Measurements from ENCODE around the gene CCDC28B. TPM values are rescaled to one million over a fixed set of nuclear protein-coding genes. Genes with fewer than 3 reads are reported as not detected.

CCDC28B gene
- total and polyA plus RNA-seq, 2 of the 13 experiments (the other 11 are each of a cell fraction or from before 2014, with no cell fraction given) = 2.6 to 3.5 TPM

DNA sequence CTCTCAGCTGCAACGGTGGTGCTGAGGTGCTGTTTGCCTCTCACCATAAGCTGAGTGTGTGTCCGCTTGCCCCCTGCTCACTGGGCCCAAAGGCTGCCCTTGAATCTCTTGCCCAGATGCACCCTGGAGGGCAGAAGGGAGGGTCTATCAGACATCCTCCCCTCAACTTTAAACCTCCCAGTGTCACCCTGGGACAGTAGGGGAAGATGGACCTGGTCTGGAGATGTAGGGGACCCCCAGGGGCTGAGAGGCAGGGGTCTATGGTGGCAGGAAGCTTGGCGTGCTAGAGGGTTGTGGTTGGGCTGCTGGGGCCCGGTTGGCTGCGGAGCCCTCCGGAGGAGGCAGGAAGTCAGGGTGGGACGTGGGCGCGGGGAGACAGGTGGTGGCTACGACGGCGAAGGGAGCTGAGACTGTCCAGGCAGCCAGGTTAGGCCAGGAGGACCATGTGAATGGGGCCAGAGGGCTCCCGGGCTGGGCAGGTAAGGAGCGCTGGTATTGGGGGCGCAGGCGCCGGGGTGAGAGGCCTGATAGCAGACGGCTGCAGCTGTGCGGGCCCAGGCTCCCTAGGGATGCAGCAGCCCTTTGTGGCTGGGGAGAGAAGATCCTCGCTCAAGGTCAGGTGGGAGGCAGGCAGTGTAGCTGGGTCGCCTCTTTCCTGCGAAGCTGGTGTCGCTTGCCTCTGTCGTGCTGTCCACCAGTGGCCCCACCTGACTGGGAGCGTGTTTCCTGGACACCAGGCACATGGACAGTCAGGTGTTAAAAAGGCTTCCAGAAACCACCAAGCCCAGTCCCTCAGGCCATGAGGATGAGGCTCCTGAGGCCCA lies 50.7 kb downstream of the CCDC28B start, which contains the start of gene LCK (continued):
- TF ChIP-seq, protein P1, sequence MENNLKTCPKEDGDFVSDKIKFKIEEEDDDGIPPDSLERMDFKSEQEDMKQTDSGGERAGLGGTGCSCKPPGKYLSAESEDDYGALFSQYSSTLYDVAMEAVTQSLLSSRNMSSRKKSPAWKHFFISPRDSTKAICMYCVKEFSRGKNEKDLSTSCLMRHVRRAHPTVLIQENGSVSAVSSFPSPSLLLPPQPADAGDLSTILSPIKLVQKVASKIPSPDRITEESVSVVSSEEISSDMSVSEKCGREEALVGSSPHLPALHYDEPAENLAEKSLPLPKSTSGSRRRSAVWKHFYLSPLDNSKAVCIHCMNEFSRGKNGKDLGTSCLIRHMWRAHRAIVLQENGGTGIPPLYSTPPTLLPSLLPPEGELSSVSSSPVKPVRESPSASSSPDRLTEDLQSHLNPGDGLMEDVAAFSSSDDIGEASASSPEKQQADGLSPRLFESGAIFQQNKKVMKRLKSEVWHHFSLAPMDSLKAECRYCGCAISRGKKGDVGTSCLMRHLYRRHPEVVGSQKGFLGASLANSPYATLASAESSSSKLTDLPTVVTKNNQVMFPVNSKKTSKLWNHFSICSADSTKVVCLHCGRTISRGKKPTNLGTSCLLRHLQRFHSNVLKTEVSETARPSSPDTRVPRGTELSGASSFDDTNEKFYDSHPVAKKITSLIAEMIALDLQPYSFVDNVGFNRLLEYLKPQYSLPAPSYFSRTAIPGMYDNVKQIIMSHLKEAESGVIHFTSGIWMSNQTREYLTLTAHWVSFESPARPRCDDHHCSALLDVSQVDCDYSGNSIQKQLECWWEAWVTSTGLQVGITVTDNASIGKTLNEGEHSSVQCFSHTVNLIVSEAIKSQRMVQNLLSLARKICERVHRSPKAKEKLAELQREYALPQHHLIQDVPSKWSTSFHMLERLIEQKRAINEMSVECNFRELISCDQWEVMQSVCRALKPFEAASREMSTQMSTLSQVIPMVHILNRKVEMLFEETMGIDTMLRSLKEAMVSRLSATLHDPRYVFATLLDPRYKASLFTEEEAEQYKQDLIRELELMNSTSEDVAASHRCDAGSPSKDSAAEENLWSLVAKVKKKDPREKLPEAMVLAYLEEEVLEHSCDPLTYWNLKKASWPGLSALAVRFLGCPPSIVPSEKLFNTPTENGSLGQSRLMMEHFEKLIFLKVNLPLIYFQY (CRISPR knock-in tag; IDR thresholded peaks at IDR 0.05; ENCODE audit: borderline replicate concordance) = no peak
- TF ChIP-seq, protein P2, sequence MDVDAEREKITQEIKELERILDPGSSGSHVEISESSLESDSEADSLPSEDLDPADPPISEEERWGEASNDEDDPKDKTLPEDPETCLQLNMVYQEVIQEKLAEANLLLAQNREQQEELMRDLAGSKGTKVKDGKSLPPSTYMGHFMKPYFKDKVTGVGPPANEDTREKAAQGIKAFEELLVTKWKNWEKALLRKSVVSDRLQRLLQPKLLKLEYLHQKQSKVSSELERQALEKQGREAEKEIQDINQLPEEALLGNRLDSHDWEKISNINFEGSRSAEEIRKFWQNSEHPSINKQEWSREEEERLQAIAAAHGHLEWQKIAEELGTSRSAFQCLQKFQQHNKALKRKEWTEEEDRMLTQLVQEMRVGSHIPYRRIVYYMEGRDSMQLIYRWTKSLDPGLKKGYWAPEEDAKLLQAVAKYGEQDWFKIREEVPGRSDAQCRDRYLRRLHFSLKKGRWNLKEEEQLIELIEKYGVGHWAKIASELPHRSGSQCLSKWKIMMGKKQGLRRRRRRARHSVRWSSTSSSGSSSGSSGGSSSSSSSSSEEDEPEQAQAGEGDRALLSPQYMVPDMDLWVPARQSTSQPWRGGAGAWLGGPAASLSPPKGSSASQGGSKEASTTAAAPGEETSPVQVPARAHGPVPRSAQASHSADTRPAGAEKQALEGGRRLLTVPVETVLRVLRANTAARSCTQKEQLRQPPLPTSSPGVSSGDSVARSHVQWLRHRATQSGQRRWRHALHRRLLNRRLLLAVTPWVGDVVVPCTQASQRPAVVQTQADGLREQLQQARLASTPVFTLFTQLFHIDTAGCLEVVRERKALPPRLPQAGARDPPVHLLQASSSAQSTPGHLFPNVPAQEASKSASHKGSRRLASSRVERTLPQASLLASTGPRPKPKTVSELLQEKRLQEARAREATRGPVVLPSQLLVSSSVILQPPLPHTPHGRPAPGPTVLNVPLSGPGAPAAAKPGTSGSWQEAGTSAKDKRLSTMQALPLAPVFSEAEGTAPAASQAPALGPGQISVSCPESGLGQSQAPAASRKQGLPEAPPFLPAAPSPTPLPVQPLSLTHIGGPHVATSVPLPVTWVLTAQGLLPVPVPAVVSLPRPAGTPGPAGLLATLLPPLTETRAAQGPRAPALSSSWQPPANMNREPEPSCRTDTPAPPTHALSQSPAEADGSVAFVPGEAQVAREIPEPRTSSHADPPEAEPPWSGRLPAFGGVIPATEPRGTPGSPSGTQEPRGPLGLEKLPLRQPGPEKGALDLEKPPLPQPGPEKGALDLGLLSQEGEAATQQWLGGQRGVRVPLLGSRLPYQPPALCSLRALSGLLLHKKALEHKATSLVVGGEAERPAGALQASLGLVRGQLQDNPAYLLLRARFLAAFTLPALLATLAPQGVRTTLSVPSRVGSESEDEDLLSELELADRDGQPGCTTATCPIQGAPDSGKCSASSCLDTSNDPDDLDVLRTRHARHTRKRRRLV (CRISPR knock-in tag; IDR thresholded peaks at IDR 0.05) = peak; percentile 95
- TF ChIP-seq NCOA1 (CRISPR knock-in tag; IDR thresholded peaks at IDR 0.05) (no peak), ERF (CRISPR knock-in tag; IDR thresholded peaks at IDR 0.05) (no peak), ZSCAN21 (CRISPR knock-in tag; IDR thresholded peaks at IDR 0.05; ENCODE audit: borderline replicate concordance) (no peak), ARHGAP35 (CRISPR knock-in tag; IDR thresholded peaks at IDR 0.05; ENCODE audit: borderline replicate concordance) (no peak), NR3C1 (CRISPR knock-in tag; IDR thresholded peaks at IDR 0.05) (no peak), ZNF547 (CRISPR knock-in tag; IDR thresholded peaks at IDR 0.05) (no peak), JUN (CRISPR knock-in tag; IDR thresholded peaks at IDR 0.05) (no peak), ZNF724P (CRISPR knock-in tag; IDR thresholded peaks at IDR 0.05; ENCODE audit: borderline replicate concordance) (no peak), NCOA5 (CRISPR knock-in tag; IDR thresholded peaks at IDR 0.05) (no peak), ZNF776 (CRISPR knock-in tag; IDR thresholded peaks at IDR 0.05) (no peak), CCAR2 (optimal IDR thresholded peaks at IDR 0.05; ENCODE audit: low read depth, low read length) (no peak)
- TF ChIP-seq, protein P3, sequence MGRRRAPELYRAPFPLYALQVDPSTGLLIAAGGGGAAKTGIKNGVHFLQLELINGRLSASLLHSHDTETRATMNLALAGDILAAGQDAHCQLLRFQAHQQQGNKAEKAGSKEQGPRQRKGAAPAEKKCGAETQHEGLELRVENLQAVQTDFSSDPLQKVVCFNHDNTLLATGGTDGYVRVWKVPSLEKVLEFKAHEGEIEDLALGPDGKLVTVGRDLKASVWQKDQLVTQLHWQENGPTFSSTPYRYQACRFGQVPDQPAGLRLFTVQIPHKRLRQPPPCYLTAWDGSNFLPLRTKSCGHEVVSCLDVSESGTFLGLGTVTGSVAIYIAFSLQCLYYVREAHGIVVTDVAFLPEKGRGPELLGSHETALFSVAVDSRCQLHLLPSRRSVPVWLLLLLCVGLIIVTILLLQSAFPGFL (CRISPR knock-in tag; IDR thresholded peaks at IDR 0.05) = no peak
- TF ChIP-seq, protein P4, sequence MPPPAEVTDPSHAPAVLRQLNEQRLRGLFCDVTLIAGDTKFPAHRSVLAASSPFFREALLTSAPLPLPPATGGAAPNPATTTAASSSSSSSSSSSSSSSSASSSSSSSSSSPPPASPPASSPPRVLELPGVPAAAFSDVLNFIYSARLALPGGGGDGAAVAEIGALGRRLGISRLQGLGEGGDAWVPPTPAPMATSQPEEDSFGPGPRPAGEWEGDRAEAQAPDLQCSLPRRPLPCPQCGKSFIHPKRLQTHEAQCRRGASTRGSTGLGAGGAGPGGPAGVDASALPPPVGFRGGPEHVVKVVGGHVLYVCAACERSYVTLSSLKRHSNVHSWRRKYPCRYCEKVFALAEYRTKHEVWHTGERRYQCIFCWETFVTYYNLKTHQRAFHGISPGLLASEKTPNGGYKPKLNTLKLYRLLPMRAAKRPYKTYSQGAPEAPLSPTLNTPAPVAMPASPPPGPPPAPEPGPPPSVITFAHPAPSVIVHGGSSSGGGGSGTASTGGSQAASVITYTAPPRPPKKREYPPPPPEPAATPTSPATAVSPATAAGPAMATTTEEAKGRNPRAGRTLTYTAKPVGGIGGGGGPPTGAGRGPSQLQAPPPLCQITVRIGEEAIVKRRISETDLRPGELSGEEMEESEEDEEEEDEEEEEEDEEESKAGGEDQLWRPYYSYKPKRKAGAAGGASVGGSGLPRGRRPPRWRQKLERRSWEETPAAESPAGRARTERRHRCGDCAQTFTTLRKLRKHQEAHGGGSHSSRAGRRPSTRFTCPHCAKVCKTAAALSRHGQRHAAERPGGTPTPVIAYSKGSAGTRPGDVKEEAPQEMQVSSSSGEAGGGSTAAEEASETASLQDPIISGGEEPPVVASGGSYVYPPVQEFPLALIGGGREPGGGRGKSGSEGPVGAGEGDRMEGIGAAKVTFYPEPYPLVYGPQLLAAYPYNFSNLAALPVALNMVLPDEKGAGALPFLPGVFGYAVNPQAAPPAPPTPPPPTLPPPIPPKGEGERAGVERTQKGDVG (CRISPR knock-in tag; IDR thresholded peaks at IDR 0.05; ENCODE audit: borderline replicate concordance) = no peak
